Esophagus (tissue), 2 donors: Measurements from ENCODE around the gene PHF21A. TPM values are rescaled to one million over a fixed set of nuclear protein-coding genes. Genes with fewer than 3 reads are reported as not detected.

Experiments used
- H3K27ac ChIP-seq, 2 donors: one replicate each; pipeline ENCODE4 v1.5.1; 2013; ENCODE audit warnings: low read depth in 2 of 2, mild to moderate bottlenecking in 2 of 2, inconsistent platforms in 1 of 2, low read length in 1 of 2, moderate library complexity in 1 of 2
- H3K27me3 ChIP-seq, 2 donors: one replicate each; pipeline ENCODE4 v1.6.1; 2013; ENCODE audit warnings: low read length in 2 of 2, control low read depth in 1 of 2, mild to moderate bottlenecking in 1 of 2; ENCODE audit not compliant: insufficient read depth in 2 of 2, control insufficient read depth in 1 of 2
- H3K36me3 ChIP-seq, 2 donors: one replicate each; pipeline ENCODE4 v1.6.1; 2013; ENCODE audit warnings: low read length in 1 of 2; ENCODE audit not compliant: control insufficient read depth in 2 of 2, insufficient read depth in 2 of 2
- H3K4me1 ChIP-seq, 2 donors: one replicate each; pipeline ENCODE4 v1.6.1; 2013; ENCODE audit warnings: low read length in 1 of 2; ENCODE audit not compliant: control insufficient read depth in 2 of 2, insufficient read depth in 2 of 2
- H3K4me3 ChIP-seq, 2 donors: one replicate each; pipeline ENCODE4 v1.5.1; 2013; ENCODE audit warnings: low read length in 2 of 2, mild to moderate bottlenecking in 2 of 2, low read depth in 1 of 2, moderate library complexity in 1 of 2
- H3K9me3 ChIP-seq, 2 donors: one replicate each; pipeline ENCODE4 v1.6.1; 2013; ENCODE audit warnings: mild to moderate bottlenecking in 2 of 2, low read depth in 1 of 2, low read length in 1 of 2, moderate library complexity in 1 of 2; ENCODE audit not compliant: control insufficient read depth in 2 of 2, insufficient read depth in 1 of 2
- WGBS, 2 donors: extraction: QIAGEN DNeasy Blood & Tissue Kit; methylation state at CpG; one replicate each; pipeline ENCODE4 v1.1.7; 2013; 5-methylcytosine and 5-hydroxymethylcytosine counted together
- polyA plus RNA-seq, 2 donors: library from polyadenylated mRNA; stranded (reverse); fragments of 200-250 nt; gene quantifications; one replicate each; pipeline ENCODE4 v1.2.3, GENCODE V29; 2013
- donor health status: healthy with polysubstance abuse.
- donor health status: Bipolar disorder and iron deficiency.

The PHF21A gene
- polyA plus RNA-seq, 2 donors, result 8.8 to 14.0 TPM

GRCh38 chr11:45930031-45930794, 191.0 kb downstream of the PHF21A start:
- Histone ChIP-seq H3K4me1 (peaks cover 10 to 35% of the 10 kb centered on the region in 2 donors), H3K4me3 (no peak overlapping the region), H3K9me3 (no peaks in the 10 kb centered on the region), H3K36me3 (peaks cover 9 to 21% of the 10 kb centered on the region in 2 donors), H3K27ac (peak overlapping the region; percentile 74 to 81), H3K27me3 (no peaks in the 10 kb centered on the region)
- 35 to 48% methylated on average over 14 of the region's 14 CpGs for WGBS, 2 donors

- WGBS, 2 donors, result 51 to 60% methylated on average over 10 of the region's 10 CpGs
- peak overlapping the region; percentile 63 to 74 for H3K27ac ChIP-seq
Observed at GRCh38 chr11:45929486-45930030, 191.7 kb downstream of the PHF21A start.

GRCh38 chr11:45928535-45929215, 192.6 kb downstream of the PHF21A start:
- Histone ChIP-seq H3K4me1 (peaks cover 10 to 26% of the 10 kb centered on the region in 2 donors), H3K27ac (peak overlapping the region; percentile 1 to 16)
- 49 to 67% methylated on average over 13 of the region's 13 CpGs for WGBS, 2 donors

More at GRCh38 chr11:45929486-45930030, 191.7 kb downstream of the PHF21A start:
- Histone ChIP-seq H3K4me3 (no peak overlapping the region), H3K9me3 (no peaks in the 10 kb centered on the region), H3K4me1 (peaks cover 10 to 30% of the 10 kb centered on the region in 2 donors), H3K36me3 (peaks cover 5 to 14% of the 10 kb centered on the region in 2 donors), H3K27me3 (no peaks in the 10 kb centered on the region)

GRCh38 chr11:45927684-45928413, 193.4 kb downstream of the PHF21A start:
- Histone ChIP-seq H3K36me3 (peaks cover 3 to 10% of the 10 kb centered on the region in 2 donors), H3K27me3 (no peaks in the 10 kb centered on the region), H3K4me1 (peaks cover 10 to 30% of the 10 kb centered on the region in 2 donors), H3K4me3 (no peak overlapping the region), H3K27ac (no peak overlapping the region), H3K9me3 (no peaks in the 10 kb centered on the region)
- WGBS, 2 donors, result 86 to 88% methylated on average over 27 of the region's 27 CpGs

More at GRCh38 chr11:45928535-45929215, 192.6 kb downstream of the PHF21A start:
- Histone ChIP-seq H3K27me3 (no peaks in the 10 kb centered on the region), H3K4me3 (no peak overlapping the region), H3K9me3 (no peaks in the 10 kb centered on the region), H3K36me3 (peaks cover 3 to 10% of the 10 kb centered on the region in 2 donors)

- WGBS, 2 donors, result 67 to 72% methylated on average over 15 of the region's 15 CpGs
- H3K4me1 ChIP-seq, result peaks cover 10 to 30% of the 10 kb centered on the region in 2 donors
- peaks cover 3 to 10% of the 10 kb centered on the region in 2 donors for H3K36me3 ChIP-seq
- H3K4me3 ChIP-seq, result no peak overlapping the region
- H3K27me3 ChIP-seq, result no peaks in the 10 kb centered on the region
- H3K9me3 ChIP-seq, result no peaks in the 10 kb centered on the region
- no peak overlapping the region for H3K27ac ChIP-seq
Observed at GRCh38 chr11:45927332-45927683, 193.9 kb downstream of the PHF21A start.

GRCh38 chr11:45926536-45927331, 194.5 kb downstream of the PHF21A start:
- 86 to 91% methylated on average over 12 of the region's 12 CpGs for WGBS, 2 donors

GRCh38 chr11:45926001-45926401, 195.3 kb downstream of the PHF21A start:
- Histone ChIP-seq H3K4me3 (no peak overlapping the region), H3K27ac (no peak overlapping the region), H3K9me3 (no peaks in the 10 kb centered on the region), H3K4me1 (peaks cover 12 to 24% of the 10 kb centered on the region in 2 donors), H3K36me3 (peaks cover 3 to 10% of the 10 kb centered on the region in 2 donors), H3K27me3 (no peaks in the 10 kb centered on the region)
- 50 to 58% methylated on average over 12 of the region's 12 CpGs for WGBS, 2 donors

More at GRCh38 chr11:45926536-45927331, 194.5 kb downstream of the PHF21A start:
- Histone ChIP-seq H3K4me3 (no peak overlapping the region), H3K9me3 (no peaks in the 10 kb centered on the region), H3K27ac (no peak overlapping the region), H3K4me1 (peaks cover 10 to 25% of the 10 kb centered on the region in 2 donors), H3K36me3 (peaks cover 3 to 10% of the 10 kb centered on the region in 2 donors), H3K27me3 (no peaks in the 10 kb centered on the region)

GRCh38 chr11:45925550-45925949, 195.7 kb downstream of the PHF21A start:
- Histone ChIP-seq H3K36me3 (peaks cover 3 to 10% of the 10 kb centered on the region in 2 donors), H3K4me1 (peaks cover 10 to 23% of the 10 kb centered on the region in 2 donors), H3K4me3 (no peak overlapping the region), H3K27me3 (no peaks in the 10 kb centered on the region), H3K27ac (no peak overlapping the region), H3K9me3 (no peaks in the 10 kb centered on the region)
- WGBS, 2 donors, result 65 to 80% methylated on average over 3 of the region's 3 CpGs
